ENCODE data around the gene SLC27A5. TPM values are rescaled to one million over a fixed set of nuclear protein-coding genes. Genes with fewer than 3 reads are reported as not detected.

The SLC27A5 gene
- total RNA-seq, 1 donor from 2014 or later, result 35.8 TPM

- Histone ChIP-seq H3K27ac (peak overlapping the region; percentile 100), H3K9me3 (no peaks in the 10 kb centered on the region), H3K4me3 (peak overlapping the region; percentile 81 to 89), H3K27me3 (no peaks in the 10 kb centered on the region), H3K36me3 (peaks cover 0 to 14% of the 10 kb centered on the region in 2 donors), H3K4me1 (peaks cover 71% of the 10 kb centered on the region)
- DNase-seq (ENCODE audit: extremely low spot score in 2 of 2), result peak in 1 of 2 donors; percentile 97
- intact Hi-C loops (cut with DNase I), result no loop called here
- peak in 1 of 2 donors; percentile 43 for TF ChIP-seq POLR2A (IDR thresholded peaks at IDR 0.05)
- no peak for TF ChIP-seq CTCF (IDR thresholded peaks at IDR 0.05)
- peak; percentile 82 to 96 for TF ChIP-seq POLR2AphosphoS5 (IDR thresholded peaks at IDR 0.05; ENCODE audit: insufficient read depth in 1 of 2, low read depth in 1 of 2)
Measured at GRCh38 chr19:58558623-58559274, 47.0 kb upstream of the SLC27A5 start.

GRCh38 chr19:58558066-58558622 is 46.4 kb upstream of the SLC27A5 start, which contains the start of gene UBE2M:
Gene UBE2M (minus strand): TSS chr19:58558611. CDS start chr19:58558381, 230 bp downstream.
- no peak for DNase-seq (ENCODE audit: extremely low spot score in 2 of 2)
- intact Hi-C loops (cut with DNase I), result no loop called here
- Histone ChIP-seq H3K4me3 (peak within 1 kb of the TSS; percentile 81 to 89), H3K36me3 (peaks cover 0 to 14% of the 10 kb centered on the region in 2 donors), H3K27ac (peak within 1 kb of the TSS; percentile 100), H3K27me3 (no peaks in the 10 kb centered on the region), H3K4me1 (peaks cover 72% of the 10 kb centered on the region), H3K9me3 (no peaks in the 10 kb centered on the region)
- no peak for TF ChIP-seq POLR2AphosphoS5 (IDR thresholded peaks at IDR 0.05; ENCODE audit: insufficient read depth in 1 of 2, low read depth in 1 of 2)

- no peaks in the 10 kb centered on the region for H3K27me3 ChIP-seq
- peak in 1 of 2 donors; percentile 92 for DNase-seq (ENCODE audit: extremely low spot score in 2 of 2)
- intact Hi-C loops (cut with DNase I), result no loop called here
- TF ChIP-seq CTCF (IDR thresholded peaks at IDR 0.05), result no peak
- TF ChIP-seq POLR2AphosphoS5 (IDR thresholded peaks at IDR 0.05; ENCODE audit: insufficient read depth in 1 of 2, low read depth in 1 of 2), result no peak
- no peak for TF ChIP-seq POLR2A (IDR thresholded peaks at IDR 0.05)
- H3K4me1 ChIP-seq, result peaks cover 67% of the 10 kb centered on the region
- H3K27ac ChIP-seq, result peak overlapping the region; percentile 100
- H3K4me3 ChIP-seq, result peak overlapping the region; percentile 81 to 89
- H3K36me3 ChIP-seq, result peaks cover 0 to 14% of the 10 kb centered on the region in 2 donors
- H3K9me3 ChIP-seq, result no peaks in the 10 kb centered on the region
Measured at GRCh38 chr19:58557221-58558065, 45.7 kb upstream of the SLC27A5 start.

- Histone ChIP-seq H3K27me3 (no peaks in the 10 kb centered on the region), H3K36me3 (peaks cover 0 to 20% of the 10 kb centered on the region in 2 donors), H3K4me3 (peak overlapping the region; percentile 81 to 89), H3K4me1 (peaks cover 60% of the 10 kb centered on the region), H3K9me3 (no peaks in the 10 kb centered on the region), H3K27ac (peak overlapping the region; percentile 100)
- peak in 1 of 2 donors; percentile 80 for DNase-seq (ENCODE audit: extremely low spot score in 2 of 2)
- intact Hi-C loops (cut with DNase I), result no loop called here
- no peak for TF ChIP-seq POLR2A (IDR thresholded peaks at IDR 0.05)
- no peak for TF ChIP-seq POLR2AphosphoS5 (IDR thresholded peaks at IDR 0.05; ENCODE audit: insufficient read depth in 1 of 2, low read depth in 1 of 2)
- no peak for TF ChIP-seq CTCF (IDR thresholded peaks at IDR 0.05)
Measured at GRCh38 chr19:58556622-58557220, 44.9 kb upstream of the SLC27A5 start.

Measured in vagina (tissue), 2 donors.